CD1c-positive myeloid dendritic cell (primary cell): ENCODE results near the gene SLC17A7.
A peak's percentile ranks its signal among the peaks of the same experiment; 100 is the strongest.
"Not testable (repeated sequence)": the region's sequence is repeated elsewhere in the genome, so short reads cannot be mapped to it uniquely, and the experiment has no call there.

Experiments used
- DNase-seq: peaks from one replicate; pipeline ENCODE4 v3.0.0-alpha.2; 2016; ENCODE audit errors: extremely low spot score

SLC17A7 gene

DNA sequence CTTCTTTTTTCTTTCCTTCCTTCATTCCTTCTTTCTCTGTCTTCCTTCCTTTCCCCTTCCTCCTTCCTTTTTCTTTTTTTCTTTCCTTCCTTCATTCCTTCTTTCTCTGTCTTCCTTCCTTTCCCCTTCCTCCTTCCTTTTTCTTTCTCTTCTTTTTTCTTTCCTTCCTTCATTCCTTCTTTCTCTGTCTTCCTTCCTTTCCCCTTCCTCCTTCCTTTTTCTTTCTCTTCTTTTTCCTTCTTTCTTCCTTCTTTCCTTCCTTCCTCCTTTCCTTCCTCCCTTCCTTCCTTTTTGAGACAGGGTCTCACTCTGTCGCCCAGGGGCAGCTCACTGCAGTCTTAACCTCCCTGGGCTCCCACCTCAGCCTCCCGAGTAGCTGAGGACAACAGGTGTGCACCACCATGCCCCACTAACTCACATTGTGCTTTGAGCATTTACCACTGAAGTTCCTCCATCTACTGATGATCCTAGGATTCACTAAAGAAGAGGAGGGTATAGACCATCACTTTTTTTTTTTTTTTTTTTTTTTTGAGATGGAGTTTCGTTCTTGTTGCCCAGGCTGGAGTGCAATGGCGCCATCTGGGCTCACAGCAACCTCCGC lies 2.9 kb upstream of the SLC17A7 start:
- DNase-seq, result not testable (repeated sequence)

DNA sequence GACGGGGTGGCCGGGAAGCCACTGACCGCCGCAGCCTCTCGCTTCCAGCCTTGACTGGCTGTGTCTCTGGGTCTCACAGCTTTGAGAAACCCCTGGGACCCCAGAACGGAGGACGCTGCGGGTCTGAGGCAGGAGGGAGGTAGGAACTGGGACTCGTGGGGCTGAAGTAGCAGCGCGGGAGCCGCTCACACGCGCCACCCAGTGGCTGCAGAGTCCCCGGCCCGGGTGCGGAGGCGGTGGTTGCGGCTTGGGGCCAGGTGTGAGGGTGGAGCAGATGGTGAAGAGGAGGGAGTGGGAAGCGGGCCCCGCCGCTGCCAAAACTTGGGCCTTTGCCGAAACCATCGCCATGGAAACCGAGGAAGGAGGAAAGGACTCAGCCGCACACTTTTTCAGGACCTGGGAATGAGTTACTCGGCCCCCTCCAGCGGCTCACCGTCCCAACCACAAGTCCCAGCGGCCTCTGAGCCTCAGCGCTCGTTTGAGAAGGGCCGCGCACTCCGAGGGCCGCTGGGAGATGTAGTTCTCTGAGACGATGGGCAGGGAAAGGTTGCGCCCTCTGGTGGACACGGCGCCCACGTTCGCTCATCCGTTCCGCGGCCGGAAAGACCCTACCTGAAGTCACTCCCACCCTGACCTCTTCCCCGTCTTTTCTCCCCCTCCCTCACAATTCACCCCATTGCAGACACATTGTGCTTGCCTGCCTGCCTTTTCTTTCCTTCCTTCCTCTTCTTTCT lies 2.2 kb upstream of the SLC17A7 start:
- peak; percentile 95 for DNase-seq

DNA sequence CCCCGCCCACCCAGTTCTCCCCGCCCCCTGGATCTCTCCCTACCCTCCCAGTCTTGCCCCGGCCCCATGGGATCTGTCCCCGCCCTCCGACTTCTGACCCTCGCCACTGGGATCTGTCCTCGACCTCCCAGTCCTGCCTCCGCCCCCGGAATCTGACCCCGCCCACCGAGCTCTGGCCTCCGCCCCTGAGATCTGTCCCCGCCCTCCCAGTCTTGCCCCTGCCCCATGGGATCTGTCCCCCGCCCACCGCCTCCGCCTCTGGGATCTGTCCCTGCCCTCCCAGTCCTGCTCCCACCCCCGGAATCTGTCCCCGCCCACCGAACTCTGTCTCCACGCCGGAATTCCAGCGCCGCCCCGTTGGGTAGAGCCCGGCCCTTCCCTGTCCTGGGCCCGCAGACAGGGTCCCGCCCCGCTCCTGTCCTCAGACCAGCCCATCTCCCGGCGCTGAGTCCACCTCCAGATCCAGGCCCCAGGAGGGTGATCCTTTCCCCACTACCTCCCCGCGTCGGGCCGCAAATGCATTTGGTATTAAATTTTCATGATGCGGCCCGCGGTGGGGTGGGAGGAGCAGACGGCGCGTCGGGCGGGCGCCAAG lies 1.5 kb upstream of the SLC17A7 start:
- peak; percentile 76 for DNase-seq

DNA sequence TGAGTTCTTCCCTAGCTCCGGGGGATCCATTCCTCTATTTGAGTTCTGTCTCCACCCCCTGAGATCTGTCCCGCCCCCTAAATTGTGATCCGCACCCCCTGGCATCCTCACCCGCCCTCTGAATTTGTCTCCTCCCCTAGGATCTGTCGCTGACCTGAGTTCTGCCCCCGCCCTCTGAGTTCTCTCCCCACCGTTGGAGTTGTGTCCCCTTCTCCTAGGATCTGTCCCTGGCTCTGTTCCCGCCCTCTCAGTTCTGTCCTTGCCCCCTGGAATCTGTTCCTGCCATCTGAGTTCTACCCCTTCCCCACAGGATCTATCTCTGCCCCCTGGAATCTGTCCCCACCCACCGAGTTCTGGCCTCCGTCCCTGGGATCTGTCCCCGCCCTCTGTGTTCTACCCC lies 1.0 kb upstream of the SLC17A7 start:
- no peak for DNase-seq

DNA sequence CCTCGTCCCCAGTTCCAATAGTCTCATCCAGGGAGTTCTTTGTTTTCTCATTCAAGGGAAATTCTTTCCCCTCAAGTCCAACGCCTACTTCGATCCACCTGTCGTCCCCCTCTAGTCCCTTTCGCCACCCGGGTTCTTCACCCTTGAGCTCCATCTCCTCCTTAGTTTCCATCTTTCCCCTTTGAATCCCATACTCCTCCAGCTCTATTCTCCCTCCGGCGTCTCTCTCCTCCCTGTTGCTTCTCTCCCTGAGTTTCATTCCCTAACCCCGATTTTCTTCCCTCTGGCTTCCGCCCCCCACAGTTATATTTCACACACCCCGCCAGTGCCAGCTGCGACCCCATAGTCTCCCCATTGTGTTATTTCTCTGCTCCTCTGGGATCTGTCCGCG lies 628 bp upstream of the SLC17A7 start:
- DNase-seq, result no peak

DNA sequence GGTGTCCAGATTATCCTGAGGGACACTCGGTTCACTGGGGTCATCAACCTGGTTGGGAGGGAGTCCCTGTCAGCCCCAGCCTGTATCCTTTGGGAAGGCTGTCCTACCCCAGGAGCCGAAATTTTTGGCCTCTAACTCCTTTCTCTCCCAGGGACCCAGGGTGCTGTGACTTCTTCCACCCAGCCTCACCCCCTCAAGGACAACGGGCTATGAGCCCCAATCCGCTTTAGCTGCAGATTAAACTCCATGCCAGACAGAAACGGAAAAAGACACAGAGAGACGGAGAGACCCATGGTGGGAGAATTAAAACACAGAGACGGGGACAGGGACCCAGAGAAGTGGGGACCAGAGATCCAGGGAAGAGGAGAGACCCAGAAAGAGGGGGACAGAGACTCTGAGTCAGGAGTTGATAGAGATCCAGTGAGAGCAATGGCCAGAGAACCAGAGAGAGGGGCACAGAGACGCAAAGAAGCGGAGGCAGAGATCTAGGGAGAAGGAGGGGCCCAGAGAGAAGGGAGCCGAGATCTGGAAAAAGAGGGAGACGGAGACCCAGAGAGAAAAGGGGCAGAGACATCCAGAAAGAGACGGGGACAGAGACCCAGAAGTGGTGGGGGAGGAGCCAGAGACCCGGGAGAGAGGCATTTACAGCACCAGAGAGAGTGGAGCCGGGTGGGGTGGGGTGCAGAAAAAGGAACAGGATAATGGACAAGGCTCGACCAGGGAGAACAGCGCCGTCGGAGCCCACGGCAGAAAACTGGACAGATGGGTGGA lies 703 bp downstream of the SLC17A7 start:
- DNase-seq, result no peak

DNA sequence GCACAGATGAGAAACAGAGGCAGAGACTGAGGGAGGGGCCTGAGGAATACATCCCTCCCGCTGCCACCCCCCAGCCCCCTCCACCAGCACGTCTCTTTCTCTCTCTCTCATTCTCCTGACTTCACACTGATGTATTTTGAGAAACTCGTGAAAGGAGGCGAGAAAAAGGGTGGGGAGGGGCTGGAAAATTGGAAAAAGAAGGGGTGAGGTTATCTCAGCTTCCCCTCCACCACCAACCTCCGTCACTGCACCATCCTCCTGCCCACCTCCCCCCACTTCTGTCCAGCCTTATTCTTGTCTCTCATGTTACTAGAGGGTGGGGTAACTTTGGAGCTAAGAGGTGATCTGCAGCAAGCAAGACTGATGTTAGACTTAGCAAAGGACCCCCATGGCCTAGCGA lies 1.5 kb downstream of the SLC17A7 start:
- no peak for DNase-seq

DNA sequence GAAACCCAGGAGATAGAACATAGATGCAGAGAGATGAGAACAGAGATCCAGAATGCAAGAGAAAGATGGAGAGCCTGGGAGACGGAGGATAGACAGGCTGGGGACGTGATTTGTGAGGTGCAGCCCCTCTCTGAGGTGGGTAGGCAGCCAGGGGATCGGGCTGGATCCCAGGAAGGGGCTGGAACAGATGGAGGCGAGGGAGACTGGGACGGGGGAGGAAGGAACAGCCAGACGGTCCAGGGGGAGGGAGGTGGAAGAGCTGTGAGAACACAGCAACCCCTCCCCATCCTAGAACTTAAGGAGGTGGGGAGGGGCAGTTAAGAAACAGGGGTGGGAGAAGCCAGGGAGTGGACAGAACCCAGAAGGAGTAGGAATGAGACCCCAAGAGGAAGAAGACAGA lies 3.1 kb downstream of the SLC17A7 start:
- no peak for DNase-seq

DNA sequence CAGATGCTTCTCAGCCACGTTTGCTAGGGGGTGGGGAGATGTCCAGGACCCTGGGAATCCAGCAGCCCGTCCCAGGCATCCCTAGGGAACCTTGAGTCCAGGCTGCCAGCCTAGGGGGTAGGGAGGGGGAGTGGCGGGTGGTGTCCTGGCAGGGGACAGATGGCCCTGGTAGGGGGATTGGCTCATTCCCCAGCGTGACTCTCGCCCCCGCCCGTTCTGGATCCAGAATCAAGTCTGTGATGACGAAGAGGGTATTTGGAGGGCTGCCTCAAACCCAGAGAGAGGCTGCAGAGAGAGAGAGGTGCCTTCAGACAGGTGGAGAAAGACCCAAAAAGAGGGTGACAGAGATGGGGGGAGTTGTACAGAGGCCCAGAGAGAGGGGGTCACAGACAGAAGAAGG lies 4.1 kb downstream of the SLC17A7 start:
- no peak for DNase-seq

DNA sequence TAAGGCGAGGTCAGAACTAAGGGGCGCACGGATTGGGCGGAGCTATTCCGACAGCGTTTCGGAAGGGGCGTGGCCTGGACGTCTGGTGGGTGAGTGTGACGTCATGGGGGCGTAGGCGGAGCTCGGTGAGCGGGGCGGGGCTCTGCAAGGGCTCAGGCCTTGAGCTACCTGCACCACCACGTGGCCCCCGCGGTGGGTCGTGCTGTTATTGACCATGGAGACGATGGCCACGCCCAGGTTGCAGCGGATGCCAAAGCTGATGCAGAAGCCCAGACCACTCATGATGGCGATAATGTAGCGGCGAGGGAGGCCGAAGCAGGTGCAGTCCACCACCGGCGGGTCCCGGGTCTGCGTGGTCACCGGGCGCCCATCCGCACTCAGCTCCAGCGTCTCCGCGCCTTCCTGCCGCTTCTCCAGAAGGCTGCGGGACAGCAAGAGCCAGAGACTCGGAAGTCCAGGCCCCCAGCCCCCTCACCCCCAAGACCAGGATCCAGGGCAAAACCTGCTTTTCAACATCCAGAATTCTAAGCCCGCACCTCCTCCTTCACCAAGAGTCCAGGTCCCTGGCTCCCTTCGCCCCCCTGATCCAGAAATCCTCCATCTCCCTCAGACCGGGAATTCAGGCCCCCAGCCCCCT lies 4.8 kb downstream of the SLC17A7 start:
- peak; percentile 49 for DNase-seq

DNA sequence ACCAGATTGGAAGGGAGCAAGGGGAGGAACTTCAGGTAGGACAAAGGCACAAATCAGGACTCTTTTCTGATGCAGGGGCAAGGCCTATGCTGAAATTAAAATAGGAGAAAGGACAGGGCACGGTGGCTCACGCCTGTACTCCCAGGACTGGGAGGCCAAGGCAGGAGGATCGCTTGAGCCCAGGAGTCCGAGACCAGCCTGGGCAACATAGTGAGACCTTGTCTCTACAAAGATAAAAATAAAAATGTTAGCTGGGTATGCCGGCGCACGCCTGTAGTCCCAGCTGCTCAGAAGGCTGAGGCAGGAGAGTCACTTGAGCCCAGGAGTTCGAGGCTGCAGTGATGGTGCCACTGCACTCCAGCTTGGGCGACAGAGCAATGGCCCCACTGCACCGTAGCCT lies 5.7 kb downstream of the SLC17A7 start:
- no peak for DNase-seq

DNA sequence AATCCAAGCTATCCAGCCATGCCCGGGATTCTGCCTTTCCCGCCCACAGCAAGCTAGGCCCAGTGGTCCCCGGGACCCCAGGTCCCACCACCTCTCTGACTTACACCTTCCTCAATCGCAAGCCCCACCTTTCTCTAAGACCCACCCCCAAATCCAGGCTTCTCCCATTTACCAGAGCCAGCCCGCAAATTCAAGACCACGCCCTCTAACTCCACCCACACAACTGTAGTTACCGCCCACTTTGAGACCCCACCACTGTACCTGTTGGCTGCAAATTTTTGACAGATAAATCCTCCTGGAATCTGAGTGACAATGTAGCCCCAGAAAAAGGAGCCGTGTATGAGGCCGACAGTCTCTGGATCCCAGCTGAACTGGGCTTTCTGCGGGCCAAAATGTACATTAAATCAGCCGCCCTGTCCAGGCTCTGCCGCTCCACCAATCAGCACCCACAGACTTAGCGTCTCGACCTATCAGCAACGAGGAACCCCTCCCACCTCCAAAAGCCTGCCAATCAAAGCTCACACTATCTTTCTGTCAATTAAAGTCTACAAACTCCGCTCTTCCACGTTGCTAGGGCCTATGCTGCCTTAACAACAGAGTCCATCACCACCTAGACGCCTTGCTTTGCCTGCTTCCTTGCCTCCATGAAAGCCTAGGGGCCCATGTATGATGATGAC lies 6.3 kb downstream of the SLC17A7 start:
- DNase-seq, result no peak

DNA sequence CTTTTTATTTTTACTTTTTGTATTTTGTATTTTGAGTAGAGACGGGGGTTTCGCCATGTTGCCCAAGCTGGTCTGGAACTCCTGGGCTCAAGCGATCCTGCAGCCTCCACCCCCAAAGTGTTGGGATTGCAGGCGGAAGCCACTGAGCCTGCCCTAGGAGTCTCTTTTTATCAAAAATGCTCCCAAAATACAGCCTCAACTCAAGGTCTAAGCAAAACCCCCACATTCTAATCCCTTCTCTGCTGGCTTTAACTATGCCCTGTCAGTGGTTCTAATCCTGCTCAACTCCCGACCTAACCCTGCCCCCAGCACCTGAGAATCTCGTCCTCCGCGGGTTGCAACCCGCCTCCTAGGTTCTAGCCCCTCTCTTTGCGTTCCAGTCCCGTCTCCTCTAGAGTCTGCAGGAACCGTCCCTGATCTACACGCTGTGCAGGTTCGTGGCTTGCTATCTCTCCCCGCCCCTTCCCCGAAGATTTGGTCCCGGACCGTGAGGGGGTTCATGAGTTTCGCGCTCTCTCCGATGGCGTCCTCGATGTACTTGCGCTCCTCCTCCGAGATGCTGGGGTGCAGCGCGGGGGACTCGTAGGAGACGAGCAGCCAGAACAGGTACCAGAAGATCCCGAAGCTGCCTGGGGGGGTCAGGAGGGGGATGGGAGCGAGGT lies 8.0 kb downstream of the SLC17A7 start:
- DNase-seq, result no peak

DNA sequence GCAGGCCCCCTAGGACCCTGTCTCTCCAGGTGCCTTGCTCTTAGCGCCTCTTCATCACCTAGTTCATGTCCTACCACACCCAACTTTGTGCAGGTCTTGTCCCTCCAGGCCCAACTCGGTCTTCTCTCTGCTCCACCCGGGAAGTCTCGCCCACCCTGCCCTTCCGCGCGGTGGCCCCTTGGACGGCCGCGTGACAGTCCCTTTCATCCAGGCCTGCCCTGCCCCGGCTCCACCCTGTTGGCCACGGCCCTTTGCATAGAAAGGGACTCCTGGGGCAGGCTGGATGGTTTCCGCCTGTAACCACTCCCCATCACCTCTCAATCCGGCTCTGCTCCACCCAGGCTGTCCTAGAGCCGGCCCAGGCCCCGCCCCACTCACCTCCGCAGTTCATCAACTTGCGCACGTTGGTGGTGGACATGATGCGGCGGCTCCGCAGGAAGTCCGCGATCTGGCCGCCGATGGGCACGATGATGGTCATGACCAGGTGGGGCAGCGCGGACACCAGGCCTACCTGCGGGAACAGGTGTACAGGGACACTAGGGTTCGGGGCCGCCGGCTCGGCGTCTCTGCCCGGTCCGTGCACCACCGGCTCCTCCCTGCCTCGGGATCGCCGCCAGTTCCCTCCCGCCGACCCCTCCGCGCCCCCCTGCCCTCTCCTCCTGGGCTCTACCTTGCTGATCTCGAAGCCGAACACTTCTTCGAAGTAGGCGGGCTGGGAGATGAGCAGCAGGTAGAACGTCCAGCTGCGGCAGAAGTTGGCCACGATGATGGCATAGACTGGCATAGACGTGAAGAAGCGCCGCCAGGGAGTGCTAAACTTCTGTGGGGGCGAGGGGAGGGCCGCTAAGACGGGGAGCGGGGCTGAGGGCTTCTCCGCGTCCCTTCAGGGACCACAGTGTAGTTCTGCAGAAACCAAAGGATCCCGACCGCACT lies 8.9 kb downstream of the SLC17A7 start:
- DNase-seq, result no peak

DNA sequence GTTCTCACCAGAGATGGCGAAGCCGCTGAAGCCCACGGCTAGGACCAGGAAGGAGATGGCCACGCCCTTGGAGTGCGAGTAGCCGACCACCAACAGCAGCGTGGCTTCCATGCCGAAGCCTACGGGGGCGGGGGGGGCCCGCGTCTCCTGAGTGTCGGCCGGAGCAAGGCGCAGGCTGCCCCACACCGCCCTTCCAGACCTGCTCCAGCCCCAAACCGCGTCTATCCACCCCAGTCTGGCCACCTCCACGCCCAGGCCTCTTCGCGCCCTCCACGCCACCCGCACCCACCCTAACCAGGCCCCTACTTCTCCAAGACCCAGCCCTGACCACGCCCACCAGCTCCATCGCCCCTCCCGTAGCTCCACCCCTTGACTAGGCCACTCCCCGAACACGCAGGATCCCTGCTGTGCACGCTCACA lies 10.0 kb downstream of the SLC17A7 start:
- DNase-seq, result no peak

DNA sequence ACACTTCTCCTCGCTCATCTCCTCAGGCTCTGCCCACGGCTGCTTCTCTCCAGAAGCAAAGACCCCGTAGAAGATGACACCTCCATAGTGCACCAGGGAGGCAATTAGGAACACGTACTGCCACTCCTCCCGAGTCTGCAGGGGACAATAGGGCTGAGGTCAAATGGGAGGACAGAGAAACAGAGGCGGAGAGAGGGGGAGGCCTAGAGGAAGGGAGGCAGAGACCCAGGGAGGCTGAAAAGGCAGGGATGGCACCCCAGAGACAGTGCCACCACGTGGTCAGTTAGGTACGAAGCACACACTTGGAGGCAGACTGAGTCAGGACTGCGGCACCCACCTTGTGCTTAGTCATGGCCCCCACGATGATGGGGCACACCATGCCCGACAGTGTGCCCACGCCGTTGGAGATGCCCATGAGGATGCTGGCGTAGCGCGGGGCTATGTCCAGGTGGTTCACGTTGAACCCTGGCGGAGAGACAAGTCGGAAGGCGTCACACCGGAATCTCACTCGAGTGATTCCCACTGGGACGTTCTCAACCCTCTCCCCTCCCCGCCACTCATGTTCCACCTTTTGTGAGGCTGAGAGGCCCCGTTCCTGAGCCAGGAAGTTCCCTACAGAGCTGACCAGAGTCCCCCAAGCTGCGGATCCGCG lies 10.5 kb downstream of the SLC17A7 start:
- DNase-seq, result no peak

DNA sequence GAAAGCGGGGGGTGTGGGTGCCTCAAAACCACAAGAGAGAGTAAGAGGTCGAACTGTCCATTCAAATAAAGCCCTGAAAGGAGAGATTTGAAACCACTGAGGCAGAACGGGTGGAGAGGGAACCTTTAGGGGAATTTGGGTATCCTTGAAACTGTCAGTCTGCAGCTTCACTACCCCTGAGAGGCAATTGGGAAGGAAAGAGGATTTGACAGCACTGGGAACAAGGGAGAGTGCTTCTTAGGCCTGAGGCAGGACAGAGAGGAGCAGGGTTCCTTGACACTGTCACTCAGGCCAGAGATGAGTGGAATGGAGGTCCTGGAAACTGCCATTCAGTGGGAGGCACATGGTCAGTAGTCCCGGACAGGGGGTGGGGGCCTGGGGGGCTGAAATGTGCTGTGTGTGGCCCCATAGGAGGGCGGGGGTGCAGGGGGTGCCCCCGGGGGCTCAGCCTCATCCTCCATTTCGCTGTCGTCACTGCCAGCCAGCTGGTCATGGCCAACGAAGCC lies 11.1 kb downstream of the SLC17A7 start:
- no peak for DNase-seq

DNA sequence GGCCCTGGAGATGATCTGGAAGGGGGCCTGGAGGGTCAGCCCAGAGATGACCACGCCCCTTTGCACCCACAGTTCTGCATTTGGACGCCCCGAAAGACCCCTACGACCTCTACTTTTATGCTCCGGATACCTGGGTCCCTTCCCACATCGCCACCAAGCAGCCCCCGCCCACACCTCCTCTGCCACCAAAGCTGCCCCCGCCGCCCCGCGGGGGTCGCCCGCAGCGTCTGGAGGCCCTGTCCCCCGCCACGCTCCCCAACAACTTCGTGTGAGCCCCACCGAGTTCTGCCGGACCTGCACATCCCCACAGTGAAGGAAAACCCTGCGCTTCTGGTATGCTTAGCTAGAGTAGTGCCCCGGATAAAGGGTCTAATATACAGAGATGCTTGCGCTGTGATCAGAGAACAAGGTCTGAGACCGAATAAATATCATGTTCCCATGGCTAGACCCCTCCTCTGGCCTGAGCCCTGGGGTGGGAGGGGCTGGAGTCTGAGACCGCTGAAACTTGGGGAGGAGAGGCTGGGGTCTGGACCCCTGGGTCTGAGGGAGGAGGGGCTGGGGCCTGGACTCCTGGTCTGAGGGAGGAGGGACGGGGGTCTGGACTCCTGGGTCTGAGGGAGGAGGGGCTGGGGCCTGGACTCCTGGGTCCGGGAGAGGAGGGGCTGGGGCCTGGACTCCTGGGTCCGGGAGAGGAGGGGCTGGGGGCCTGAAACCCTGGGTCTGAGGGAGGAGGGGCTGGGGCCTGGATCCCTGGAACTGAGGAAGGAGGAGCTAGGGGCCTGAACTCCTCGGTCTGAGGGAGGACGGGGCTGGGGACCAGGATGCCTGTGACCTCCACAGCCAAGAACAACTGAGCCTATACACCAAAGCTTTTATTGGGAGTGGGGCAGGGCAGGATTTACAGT lies 12.5 kb downstream of the SLC17A7 start:
- DNase-seq, result no peak
